Cardiac muscle cell (in vitro differentiated cells and primary cell): Measurements from ENCODE around the gene CDC42BPB. TPM values are rescaled to one million over a fixed set of nuclear protein-coding genes. Genes with fewer than 3 reads are reported as not detected.

ENCODE experiments used
- DNase-seq, 2 donors: peaks; one replicate each; pipeline versions ENCODE4 v3.0.0 to v3.0.0-alpha.2; 2010 to 2017; ENCODE audit warnings: low read depth in 1 of 2, low spot score in 1 of 2
- H3K27ac ChIP-seq: fragments of 200-600 bp; sonication (generic); 2 replicates; pipeline ENCODE4 v1.5.1; 2016
- H3K27me3 ChIP-seq: fragments of 200-600 bp; sonication (generic); 2 replicates; pipeline ENCODE4 v1.6.0; 2016; ENCODE audit warnings: control low read depth
- H3K36me3 ChIP-seq: fragments of 200-600 bp; sonication (generic); 2 replicates; pipeline ENCODE4 v1.5.1; 2016; ENCODE audit warnings: control low read depth
- H3K4me1 ChIP-seq: fragments of 200-600 bp; sonication (generic); 2 replicates; pipeline ENCODE4 v1.8.1; 2017; ENCODE audit warnings: low read depth, mild to moderate bottlenecking, mixed run types
- H3K4me3 ChIP-seq: fragments of 200-600 bp; sonication (generic); 2 replicates; pipeline ENCODE4 v1.5.1; 2016; ENCODE audit warnings: mild to moderate bottlenecking
- H3K9me3 ChIP-seq: fragments of 200-600 bp; sonication (generic); 2 replicates; pipeline ENCODE4 v1.5.1; 2017; ENCODE audit warnings: low read depth, mild to moderate bottlenecking, control low read depth
- polyA plus RNA-seq: library from polyadenylated mRNA; unstranded; fragments of >200 nt; fragmentation: Nextera tagmentation; extraction: Ambion mirVana; gene quantifications from 2 replicates; pipeline ENCODE4 v1.2.1, GENCODE V29; 2016
- total RNA-seq: library from RNA; depleted of rRNA; stranded (reverse); fragments of >200 nt; gene quantifications from 2 replicates; pipeline ENCODE4 v1.2.3, GENCODE V29; 2016
- TF ChIP-seq, protein P1 (sequence below): IDR thresholded peaks from 2 replicates; pipeline ENCODE4 v1.5.1; 2012; ENCODE audit warnings: low read depth, mild to moderate bottlenecking, low read length

CDC42BPB gene
- total and polyA plus RNA-seq, 2 experiments from 2014 or later, result 18.9 to 91.6 TPM

DNA sequence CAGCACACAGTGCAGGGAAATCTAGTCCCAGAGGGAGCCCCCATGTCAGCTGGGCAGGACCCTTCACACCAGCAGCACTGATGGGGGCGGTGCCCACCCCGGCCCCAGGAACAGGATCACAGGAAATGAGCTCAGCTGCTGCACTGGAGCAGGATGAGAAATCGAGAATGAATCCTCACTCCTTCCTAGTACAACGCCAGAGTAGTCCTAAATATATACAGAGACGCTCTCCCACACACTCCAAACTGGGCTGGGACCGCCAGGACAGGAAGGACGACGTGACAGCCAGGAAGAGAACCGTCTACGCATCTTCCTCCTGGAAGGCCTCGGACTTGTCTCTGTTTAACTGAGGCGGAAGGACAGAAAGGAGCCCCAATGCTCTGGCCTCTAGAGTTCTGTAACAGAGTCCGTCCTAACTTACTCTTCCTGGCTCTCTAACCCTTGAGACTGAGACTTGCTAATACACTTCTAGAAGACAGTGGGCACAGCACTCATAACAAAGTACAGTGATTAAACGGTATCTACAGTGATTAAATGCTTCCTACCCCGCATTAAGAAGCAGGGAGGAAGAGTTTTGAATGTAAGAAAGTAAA is 33.4 kb downstream of the CDC42BPB start:
- Histone ChIP-seq H3K9me3 (no peaks in the 10 kb centered on the region), H3K36me3 (no peaks in the 10 kb centered on the region), H3K4me1 (no peaks in the 10 kb centered on the region), H3K27ac (no peak overlapping the region), H3K27me3 (no peaks in the 10 kb centered on the region), H3K4me3 (no peak overlapping the region)
- TF ChIP-seq, protein P1, sequence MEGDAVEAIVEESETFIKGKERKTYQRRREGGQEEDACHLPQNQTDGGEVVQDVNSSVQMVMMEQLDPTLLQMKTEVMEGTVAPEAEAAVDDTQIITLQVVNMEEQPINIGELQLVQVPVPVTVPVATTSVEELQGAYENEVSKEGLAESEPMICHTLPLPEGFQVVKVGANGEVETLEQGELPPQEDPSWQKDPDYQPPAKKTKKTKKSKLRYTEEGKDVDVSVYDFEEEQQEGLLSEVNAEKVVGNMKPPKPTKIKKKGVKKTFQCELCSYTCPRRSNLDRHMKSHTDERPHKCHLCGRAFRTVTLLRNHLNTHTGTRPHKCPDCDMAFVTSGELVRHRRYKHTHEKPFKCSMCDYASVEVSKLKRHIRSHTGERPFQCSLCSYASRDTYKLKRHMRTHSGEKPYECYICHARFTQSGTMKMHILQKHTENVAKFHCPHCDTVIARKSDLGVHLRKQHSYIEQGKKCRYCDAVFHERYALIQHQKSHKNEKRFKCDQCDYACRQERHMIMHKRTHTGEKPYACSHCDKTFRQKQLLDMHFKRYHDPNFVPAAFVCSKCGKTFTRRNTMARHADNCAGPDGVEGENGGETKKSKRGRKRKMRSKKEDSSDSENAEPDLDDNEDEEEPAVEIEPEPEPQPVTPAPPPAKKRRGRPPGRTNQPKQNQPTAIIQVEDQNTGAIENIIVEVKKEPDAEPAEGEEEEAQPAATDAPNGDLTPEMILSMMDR, result no peak
- peak in 1 of 2 donors; percentile 68 for DNase-seq

DNA sequence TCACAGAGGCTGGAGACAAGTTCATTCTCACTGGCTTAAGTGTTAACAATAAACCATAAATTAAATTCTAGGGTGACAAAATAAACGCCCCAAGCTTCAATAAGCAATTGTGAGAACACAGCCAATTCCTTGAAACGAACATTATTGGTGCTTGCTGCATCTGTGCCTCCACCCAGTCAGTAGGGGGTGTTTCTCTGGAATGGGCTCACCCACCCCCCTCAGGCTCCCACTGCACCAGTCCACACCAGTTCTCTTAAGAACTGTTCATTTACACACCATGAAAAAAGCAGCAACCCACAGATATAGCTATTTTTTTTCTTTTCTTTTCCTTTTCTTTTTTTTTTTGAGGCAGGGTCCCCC is 34.7 kb downstream of the CDC42BPB start:
- no peaks in the 10 kb centered on the region for H3K9me3 ChIP-seq
- H3K4me3 ChIP-seq, result no peak overlapping the region
- no peak overlapping the region for H3K27ac ChIP-seq
- TF ChIP-seq, protein P1, result peak; percentile 3
- no peak for DNase-seq
- no peaks in the 10 kb centered on the region for H3K27me3 ChIP-seq
- H3K4me1 ChIP-seq, result no peaks in the 10 kb centered on the region
- H3K36me3 ChIP-seq, result no peaks in the 10 kb centered on the region

DNA sequence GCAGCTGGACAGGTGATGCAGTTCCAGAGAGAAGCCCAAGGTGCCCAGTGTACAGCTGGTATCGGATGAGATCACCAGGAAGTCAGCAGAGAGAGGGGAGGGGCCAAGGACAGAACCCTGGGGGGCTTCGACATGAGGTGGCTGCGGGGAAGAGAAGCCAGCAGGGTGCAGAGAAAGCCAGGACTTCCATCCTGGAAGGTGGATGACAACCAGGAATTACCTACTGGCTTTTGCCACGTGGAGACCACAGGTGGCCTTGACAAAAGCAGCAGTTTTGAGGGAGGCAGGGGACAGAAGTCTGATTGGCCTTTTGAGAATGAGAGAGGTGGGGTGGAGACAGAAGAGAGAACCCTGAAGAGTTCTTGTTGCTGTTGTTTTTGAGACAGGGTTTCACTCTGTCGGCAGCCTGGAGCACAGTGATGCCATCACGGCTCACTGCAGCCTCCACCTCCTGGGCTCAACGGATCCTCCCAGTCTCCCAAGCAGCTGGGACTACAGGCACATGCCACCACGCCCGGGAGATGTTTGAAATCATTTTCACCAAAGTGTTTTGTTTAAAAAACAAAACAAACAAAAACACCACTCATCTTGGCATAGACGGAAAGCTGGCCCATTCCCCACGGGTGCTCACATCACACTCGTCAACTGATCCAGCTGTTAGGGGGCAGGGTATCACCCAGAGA is 35.2 kb downstream of the CDC42BPB start:
- Histone ChIP-seq H3K4me1 (no peaks in the 10 kb centered on the region), H3K9me3 (no peaks in the 10 kb centered on the region), H3K4me3 (no peak overlapping the region), H3K27me3 (no peaks in the 10 kb centered on the region), H3K36me3 (no peaks in the 10 kb centered on the region), H3K27ac (no peak overlapping the region)
- no peak for DNase-seq
- TF ChIP-seq, protein P1, result no peak

DNA sequence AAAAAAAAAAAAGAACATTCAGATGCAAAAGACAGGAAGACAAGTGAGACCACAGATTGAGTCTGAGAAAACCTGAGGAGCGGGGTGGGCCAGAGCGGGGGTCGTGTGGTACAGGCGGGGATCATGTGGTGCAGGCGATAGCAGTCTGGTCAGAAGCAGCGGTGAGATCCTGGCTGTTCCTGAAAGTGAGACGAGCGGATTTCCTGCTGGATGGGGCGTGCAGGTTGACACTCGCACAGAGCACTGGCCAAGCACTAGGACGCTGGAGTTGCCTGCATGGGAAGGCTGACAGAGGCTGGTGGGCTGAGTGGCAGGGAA is 35.7 kb downstream of the CDC42BPB start:
- no peak overlapping the region for H3K27ac ChIP-seq
- TF ChIP-seq, protein P1, result no peak

DNA sequence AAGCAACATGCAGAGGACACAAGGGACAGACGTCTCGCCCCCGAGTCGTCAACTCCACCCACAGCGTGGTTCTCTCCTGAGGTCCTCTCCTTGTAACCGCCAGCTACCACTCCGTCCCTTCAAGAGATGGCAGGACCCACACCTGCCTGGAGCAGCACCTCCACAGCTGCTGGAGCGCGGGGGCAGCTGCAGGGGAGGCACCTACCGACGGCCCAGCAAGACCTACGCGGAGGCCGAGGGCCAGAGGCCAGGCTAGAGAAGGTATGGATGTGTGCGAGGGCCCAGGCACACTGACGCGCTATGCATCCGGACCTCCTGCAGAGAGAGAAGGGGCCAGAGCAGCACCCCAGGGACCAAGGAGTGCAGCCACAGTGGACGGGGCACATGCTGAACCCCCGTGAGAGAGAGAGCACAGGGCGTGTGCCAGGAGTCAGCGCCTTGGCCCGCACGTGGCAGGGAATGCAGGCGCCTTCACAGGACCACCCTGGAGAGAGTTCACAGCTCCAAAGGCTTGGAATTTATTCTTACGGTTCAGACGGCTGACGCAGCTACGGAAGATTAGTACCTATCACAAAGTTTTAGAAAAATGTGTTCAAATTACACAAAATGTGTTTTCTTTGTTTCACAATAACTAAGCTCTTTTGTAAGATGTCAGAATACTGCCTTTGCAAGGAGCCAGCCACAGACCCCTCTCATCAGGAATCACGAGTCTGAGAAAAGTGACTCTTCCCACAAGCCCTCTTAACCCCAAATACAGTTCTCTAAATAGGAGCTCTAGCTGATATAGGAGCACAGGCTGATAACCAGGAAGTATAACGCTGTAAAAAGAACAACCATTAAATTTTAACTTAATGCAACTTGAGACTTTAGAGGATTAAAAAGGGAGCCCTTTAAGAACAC is 36.8 kb downstream of the CDC42BPB start:
- no peaks in the 10 kb centered on the region for H3K27me3 ChIP-seq
- DNase-seq, result no peak
- TF ChIP-seq, protein P1, result no peak
- no peaks in the 10 kb centered on the region for H3K4me1 ChIP-seq
- H3K36me3 ChIP-seq, result no peaks in the 10 kb centered on the region
- H3K9me3 ChIP-seq, result no peaks in the 10 kb centered on the region
- H3K4me3 ChIP-seq, result no peak overlapping the region
- H3K27ac ChIP-seq, result no peak overlapping the region

More for the DNA sequence above, 35.7 kb downstream of the CDC42BPB start:
- no peaks in the 10 kb centered on the region for H3K9me3 ChIP-seq
- no peak for DNase-seq
- H3K27me3 ChIP-seq, result no peaks in the 10 kb centered on the region
- H3K4me1 ChIP-seq, result no peaks in the 10 kb centered on the region
- no peak overlapping the region for H3K4me3 ChIP-seq
- H3K36me3 ChIP-seq, result no peaks in the 10 kb centered on the region
